Measurements from ENCODE around the gene C6orf136. TPM values are rescaled to one million over a fixed set of nuclear protein-coding genes. Genes with fewer than 3 reads are reported as not detected.

C6orf136 gene
- polyA plus RNA-seq, 1 donor, result 16.1 TPM

- DNase-seq (ENCODE audit: low read depth), result no peak
Observed at GRCh38 chr6:30686009-30686907, 39.3 kb downstream of the C6orf136 start, which contains the start of gene PPP1R18. TSS of gene PPP1R18 (minus strand) at chr6:30686645. CDS start at chr6:30686018, 627 bp downstream.

GRCh38 chr6:30686908-30687658 lies 40.1 kb downstream of the C6orf136 start:
- peak; percentile 79 for DNase-seq (ENCODE audit: low read depth)

GRCh38 chr6:30687659-30688431 lies 40.9 kb downstream of the C6orf136 start:
- no peak for DNase-seq (ENCODE audit: low read depth)

- DNase-seq (ENCODE audit: low read depth), result no peak
Observed at GRCh38 chr6:30688569-30688968, 41.6 kb downstream of the C6orf136 start.

- DNase-seq (ENCODE audit: low read depth), result no peak
Observed at GRCh38 chr6:30689022-30689865, 42.3 kb downstream of the C6orf136 start.

- no peak for DNase-seq (ENCODE audit: low read depth)
Observed at GRCh38 chr6:30689985-30690384, 43.1 kb downstream of the C6orf136 start.

GRCh38 chr6:30690403-30691207 lies 43.7 kb downstream of the C6orf136 start, which contains the start of gene NRM:
TSS of gene NRM (minus strand) at chr6:30690984. CDS start at chr6:30690974, 10 bp downstream.
- DNase-seq (ENCODE audit: low read depth), result no peak

GRCh38 chr6:30691208-30691847 lies 44.4 kb downstream of the C6orf136 start:
- DNase-seq (ENCODE audit: low read depth), result no peak

GRCh38 chr6:30696432-30696831 lies 49.5 kb downstream of the C6orf136 start:
- DNase-seq (ENCODE audit: low read depth), result no peak

GRCh38 chr6:30700340-30700739 lies 53.4 kb downstream of the C6orf136 start:
- DNase-seq (ENCODE audit: low read depth), result no peak

Other genes starting within 250 kb of the C6orf136 start
- 69.1 TPM for gene HLA-E, start 157.6 kb upstream of the C6orf136 start, polyA plus RNA-seq (ENCODE audit: insufficient read length)
- gene GNL1, start 90.6 kb upstream of the C6orf136 start, polyA plus RNA-seq (ENCODE audit: insufficient read length), result 52.6 TPM
- gene PRR3, start 89.8 kb upstream of the C6orf136 start, polyA plus RNA-seq (ENCODE audit: insufficient read length), result 17.6 TPM
- 46.5 TPM for gene ABCF1, start 75.7 kb upstream of the C6orf136 start, polyA plus RNA-seq (ENCODE audit: insufficient read length)
- 32.4 TPM for gene PPP1R10, start 29.9 kb upstream of the C6orf136 start, polyA plus RNA-seq (ENCODE audit: insufficient read length)
- gene MRPS18B, start 29.3 kb upstream of the C6orf136 start, polyA plus RNA-seq (ENCODE audit: insufficient read length), result 56.3 TPM
- 21.1 TPM for gene ATAT1, start 20.3 kb upstream of the C6orf136 start, polyA plus RNA-seq (ENCODE audit: insufficient read length)
- 20.9 TPM for gene DHX16, start 25.9 kb downstream of the C6orf136 start, polyA plus RNA-seq (ENCODE audit: insufficient read length)
- 37.8 TPM for gene PPP1R18, start 39.5 kb downstream of the C6orf136 start, polyA plus RNA-seq (ENCODE audit: insufficient read length)
- 30.9 TPM for gene NRM, start 43.9 kb downstream of the C6orf136 start, polyA plus RNA-seq (ENCODE audit: insufficient read length)
- 20.2 TPM for gene MDC1, start 70.1 kb downstream of the C6orf136 start, polyA plus RNA-seq (ENCODE audit: insufficient read length)
- 663 TPM for gene TUBB, start 73.2 kb downstream of the C6orf136 start, polyA plus RNA-seq (ENCODE audit: insufficient read length)
- 105 TPM for gene FLOT1, start 95.6 kb downstream of the C6orf136 start, polyA plus RNA-seq (ENCODE audit: insufficient read length)
- gene IER3, start 97.4 kb downstream of the C6orf136 start, polyA plus RNA-seq (ENCODE audit: insufficient read length), result 17.3 TPM
- gene DDR1, start 237.4 kb downstream of the C6orf136 start, polyA plus RNA-seq (ENCODE audit: insufficient read length), result 65.4 TPM

Data from forelimb muscle (tissue), 1 donor.